GM18873 (cell line): Measurements from ENCODE around the gene TCF3.

Source experiments
- ATAC-seq: cut with Tn5 transposase; IDR thresholded peaks from one replicate; pipeline ENCODE4 v1.9.1; 2021; ENCODE audit warnings: mild to moderate bottlenecking, moderate library complexity, moderate number of reproducible peaks; ENCODE audit not compliant: unreplicated experiment, low FRiP score

The TCF3 gene

GRCh38 chr19:1568320-1569019 lies 83.9 kb downstream of the TCF3 start, which contains the start of gene MEX3D:
MEX3D (minus strand) TSS chr19:1568325; CDS start chr19:1568058, 267 bp downstream.
- no peak for ATAC-seq

- ATAC-seq = no peak
Measured at GRCh38 chr19:1567848-1568227, 84.6 kb downstream of the TCF3 start.

GRCh38 chr19:1567116-1567847 lies 85.1 kb downstream of the TCF3 start:
- ATAC-seq = no peak

- no peak for ATAC-seq
Measured at GRCh38 chr19:1566392-1567115, 85.9 kb downstream of the TCF3 start.

- ATAC-seq = no peak
Measured at GRCh38 chr19:1563251-1563650, 89.2 kb downstream of the TCF3 start.

- ATAC-seq = no peak
Measured at GRCh38 chr19:1561236-1561842, 91.1 kb downstream of the TCF3 start.

GRCh38 chr19:1560286-1560882 lies 92.0 kb downstream of the TCF3 start:
- no peak for ATAC-seq
